GM21723 (cell line): ENCODE data around the gene PTGES2.

Experiments
- ATAC-seq: cut with Tn5 transposase; IDR thresholded peaks from one replicate; pipeline ENCODE4 v1.9.1; 2021; ENCODE audit warnings: mild to moderate bottlenecking, moderate library complexity; ENCODE audit not compliant: unreplicated experiment

The PTGES2 gene

GRCh38 chr9:128106181-128106939 is 21.2 kb downstream of the PTGES2 start:
- no peak for ATAC-seq

- no peak for ATAC-seq
Measured at GRCh38 chr9:128105538-128106175, 21.9 kb downstream of the PTGES2 start.

GRCh38 chr9:128104171-128104618 is 23.3 kb downstream of the PTGES2 start:
- no peak for ATAC-seq

GRCh38 chr9:128103589-128103962 is 24.0 kb downstream of the PTGES2 start:
- ATAC-seq, result no peak

DNA sequence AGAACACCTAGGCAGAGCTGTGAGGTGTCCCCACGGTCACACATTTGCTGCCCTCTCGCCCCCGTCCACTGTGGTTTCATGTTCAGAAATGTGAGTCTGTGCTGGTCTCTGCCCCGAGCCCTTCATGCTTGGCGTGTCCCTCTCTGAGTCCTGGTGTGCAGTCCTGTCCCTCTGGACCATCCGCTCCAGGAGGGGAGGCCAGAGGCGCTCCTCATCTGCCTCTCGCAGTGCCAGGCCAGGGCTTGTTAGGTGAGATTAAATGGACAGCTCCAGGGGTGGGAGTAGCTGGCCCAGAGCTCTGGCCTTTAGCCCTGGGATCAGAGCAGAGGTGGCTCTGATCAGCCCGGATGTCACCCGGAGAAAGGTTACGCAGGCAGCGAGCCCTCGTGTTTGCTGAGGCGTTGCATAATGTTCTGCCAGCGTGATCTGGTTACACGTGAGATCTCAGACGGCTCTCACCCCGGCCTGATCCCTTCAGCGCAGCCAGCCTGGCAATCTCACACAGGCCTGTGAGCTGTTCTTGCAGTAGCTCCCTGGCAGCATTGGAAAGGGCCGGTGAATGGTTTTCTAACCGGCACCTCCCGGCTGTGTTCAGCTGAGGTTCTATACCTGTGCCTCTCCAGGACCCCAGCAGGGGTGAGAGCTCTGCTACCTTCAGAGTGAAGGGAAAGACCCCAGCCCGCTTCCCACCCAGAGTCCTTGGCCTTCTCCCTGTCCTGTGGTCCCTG is 24.5 kb downstream of the PTGES2 start:
- no peak for ATAC-seq

DNA sequence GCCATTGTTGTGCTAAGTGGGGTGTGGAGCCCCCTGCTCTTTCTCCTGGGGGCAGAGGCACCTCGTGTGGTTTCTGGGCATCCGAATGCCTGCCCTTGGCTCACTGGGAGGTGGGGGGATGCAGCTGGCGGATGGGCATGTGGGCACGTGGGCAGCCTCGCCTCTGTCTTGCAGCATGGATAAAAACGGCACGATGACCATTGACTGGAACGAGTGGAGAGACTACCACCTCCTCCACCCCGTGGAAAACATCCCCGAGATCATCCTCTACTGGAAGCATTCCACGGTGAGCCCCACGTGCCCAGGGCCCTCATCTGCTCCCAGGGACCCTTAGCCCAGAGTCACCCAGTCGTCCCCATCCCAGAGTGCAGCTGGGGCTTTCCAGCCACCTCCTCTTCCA is 25.3 kb downstream of the PTGES2 start:
- ATAC-seq, result no peak

- no peak for ATAC-seq
Measured at GRCh38 chr9:128101690-128102089, 25.8 kb downstream of the PTGES2 start.

DNA sequence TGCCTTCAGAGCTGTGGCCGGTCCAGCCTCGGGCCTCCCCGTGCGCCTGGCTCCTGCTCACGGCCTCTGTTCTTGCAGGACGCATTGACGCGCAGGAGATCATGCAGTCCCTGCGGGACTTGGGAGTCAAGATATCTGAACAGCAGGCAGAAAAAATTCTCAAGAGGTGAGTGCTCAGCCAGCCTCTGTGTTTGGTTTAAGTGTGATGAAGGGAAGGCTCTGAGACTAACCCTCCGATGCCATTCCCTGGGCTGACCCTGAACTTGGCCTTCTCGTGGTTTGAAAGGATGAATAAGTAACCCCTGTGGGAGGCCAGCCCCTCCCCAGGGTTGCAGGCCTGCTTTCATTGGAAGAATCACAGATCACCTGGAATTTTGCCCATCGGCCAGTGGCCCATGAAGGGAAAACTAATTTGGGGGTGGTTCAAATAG is 26.3 kb downstream of the PTGES2 start:
- ATAC-seq, result no peak

- ATAC-seq, result no peak
Measured at GRCh38 chr9:128100581-128100980, 26.9 kb downstream of the PTGES2 start.

- ATAC-seq, result no peak
Measured at GRCh38 chr9:128099932-128100491, 27.5 kb downstream of the PTGES2 start.

DNA sequence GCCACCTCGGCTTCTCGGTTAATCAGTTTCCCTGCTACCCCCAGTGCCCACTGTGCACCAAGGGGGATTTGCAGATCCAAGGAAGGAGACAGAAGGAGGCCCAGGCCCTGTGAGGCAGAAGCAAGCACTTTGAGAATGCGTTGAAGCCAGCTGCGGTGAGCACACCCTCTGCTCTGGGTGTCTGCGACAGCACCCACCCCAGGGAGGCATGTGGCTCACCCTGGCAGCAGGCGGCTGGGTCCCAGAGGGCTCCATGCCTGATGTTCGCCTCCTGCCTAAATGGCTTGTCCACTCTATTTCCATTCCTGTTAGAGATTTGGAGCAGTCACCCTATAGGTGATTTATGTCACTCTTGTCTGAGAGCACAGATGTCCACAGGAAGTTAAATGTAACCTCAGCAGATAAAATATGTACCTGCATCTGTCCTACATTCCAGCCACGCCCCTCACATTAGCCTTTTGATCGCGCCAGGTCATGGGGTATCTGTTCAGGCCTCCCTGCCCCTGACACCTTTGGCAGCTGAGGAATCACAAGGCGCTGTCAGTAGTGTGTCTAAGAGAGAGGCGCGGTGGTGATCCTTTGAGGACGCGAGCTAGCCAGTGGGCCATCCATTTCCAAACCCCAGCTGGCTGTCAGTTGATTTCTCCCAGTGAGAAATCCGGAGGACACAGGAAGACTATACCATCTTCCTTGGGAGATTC is 28.1 kb downstream of the PTGES2 start:
- no peak for ATAC-seq

DNA sequence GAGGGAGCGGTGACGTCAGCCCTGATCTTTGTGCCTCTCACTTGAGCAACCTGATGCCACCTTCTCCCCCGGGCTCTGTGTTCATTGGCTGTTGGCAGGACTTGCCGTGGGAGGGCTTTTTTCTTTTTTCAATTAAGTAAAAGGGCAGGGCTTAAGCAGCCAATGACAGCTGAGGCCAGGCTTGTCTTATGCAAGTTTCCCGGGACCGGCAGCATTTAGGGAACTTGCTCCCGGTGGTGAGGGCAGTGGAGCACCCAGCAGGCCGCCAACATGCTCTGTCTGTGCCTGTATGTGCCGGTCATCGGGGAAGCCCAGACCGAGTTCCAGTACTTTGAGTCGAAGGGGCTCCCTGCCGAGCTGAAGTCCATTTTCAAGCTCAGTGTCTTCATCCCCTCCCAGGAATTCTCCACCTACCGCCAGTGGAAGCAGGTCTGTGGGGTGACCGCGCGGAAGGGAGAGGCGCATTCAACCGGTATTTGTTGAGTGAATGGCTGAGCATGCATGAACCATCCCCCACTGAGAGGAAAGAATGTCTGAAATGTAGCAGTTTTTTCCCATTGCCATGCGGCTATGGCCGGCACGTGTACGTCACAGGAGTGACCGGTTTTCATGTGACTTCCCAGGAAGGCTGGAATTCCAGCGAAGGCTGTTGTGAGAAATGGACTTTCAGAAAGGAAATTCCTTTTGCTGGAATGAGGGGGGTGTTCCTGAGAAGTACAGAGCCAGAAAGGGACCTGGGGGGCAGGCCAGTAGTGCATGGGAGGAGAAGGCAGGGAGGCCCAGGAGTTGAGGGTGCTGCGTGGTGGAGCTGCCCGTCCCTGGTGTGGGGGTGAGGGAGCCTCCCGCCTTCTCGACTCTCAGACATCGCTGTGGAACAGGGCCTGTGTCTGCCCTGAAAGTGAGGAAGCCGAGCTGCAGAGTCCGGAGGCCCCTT is 29.0 kb downstream of the PTGES2 start:
- ATAC-seq, result no peak

GRCh38 chr9:128097543-128098296 is 29.8 kb downstream of the PTGES2 start:
- ATAC-seq, result no peak

GRCh38 chr9:128096616-128097536 is 30.7 kb downstream of the PTGES2 start:
- ATAC-seq, result no peak

DNA sequence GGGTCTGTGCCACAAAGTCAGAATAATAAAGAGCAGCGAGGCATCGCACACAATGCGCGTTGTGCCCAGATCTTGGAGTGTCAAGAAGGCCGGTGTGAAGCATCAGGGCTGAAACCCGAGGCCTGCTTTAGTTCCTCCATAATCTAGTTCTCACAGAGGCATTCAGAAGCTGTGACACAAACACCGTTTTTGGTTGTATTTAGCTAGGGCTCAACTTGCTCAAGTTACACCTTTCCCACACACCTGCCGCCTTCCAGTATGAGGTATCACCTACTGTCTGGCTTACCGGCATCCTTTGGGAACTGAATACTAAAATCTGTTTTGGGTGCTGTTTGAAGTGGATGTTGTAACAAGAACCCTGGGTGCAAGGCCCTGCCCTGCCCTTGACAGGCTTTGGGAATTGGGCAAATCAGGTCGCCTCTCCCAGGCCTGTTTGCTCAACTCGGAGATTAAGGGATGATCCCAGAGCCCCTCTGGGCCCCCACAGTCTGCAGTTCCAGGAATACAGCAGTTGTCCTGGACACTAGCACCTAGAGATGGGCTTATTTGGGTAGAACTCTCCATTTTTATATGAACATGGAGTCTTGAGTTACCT is 32.5 kb downstream of the PTGES2 start:
- ATAC-seq, result no peak

DNA sequence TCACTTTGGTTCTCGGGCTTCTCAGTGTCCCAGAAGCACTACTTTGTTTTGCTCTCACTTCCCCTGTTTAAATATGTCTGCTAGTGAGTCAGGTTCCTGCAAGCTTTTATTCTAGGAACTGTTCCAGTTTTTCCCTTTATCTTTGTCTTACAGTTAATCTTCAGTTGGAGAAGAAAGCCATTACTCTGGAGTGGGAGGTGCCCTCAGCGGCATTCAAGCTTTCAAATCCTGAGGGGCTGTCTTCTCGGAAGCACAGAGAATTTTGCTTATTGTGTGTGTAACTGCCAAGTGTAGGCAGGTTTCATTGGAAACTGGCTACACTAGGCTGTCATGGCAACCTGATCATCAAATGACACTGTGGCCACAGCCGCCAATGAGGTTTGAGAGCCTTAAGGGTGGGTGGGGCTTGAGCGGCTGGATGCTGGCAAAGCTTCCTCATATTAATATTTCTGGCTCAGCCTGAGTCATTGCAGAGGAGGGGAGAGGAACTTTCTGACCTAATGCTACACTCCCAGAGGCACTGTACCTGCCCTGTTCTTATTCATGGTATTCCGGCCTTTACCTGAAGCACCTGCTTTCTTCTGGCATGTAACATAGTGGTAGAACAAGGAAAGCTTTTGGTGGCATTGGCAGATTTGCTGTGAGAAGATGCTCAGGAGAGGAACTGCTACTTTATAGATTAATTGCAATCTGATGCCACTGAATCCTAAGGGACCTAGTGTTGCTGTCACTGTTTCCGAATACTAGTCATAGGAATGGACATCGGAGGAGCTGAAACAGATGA is 33.2 kb downstream of the PTGES2 start:
- peak; percentile 88 for ATAC-seq

GRCh38 chr9:128093011-128093410 is 34.5 kb downstream of the PTGES2 start:
- ATAC-seq, result no peak
